HepG2 (cell line): ENCODE measurements around the gene ITPR1. TPM values are rescaled to one million over a fixed set of nuclear protein-coding genes. Genes with fewer than 3 reads are reported as not detected.

Source experiments
- ATF5 ChIP-seq: sonication (generic); formaldehyde crosslinking; IDR thresholded peaks from 2 replicates; pipeline ENCODE4 v1.4.0; 2020; ENCODE audit warnings: mild to moderate bottlenecking, low read depth, missing genetic modification reagents
- E2F5 ChIP-seq: sonication (generic); formaldehyde crosslinking; conservative IDR thresholded peaks from 2 replicates; pipeline ENCODE4 v1.4.0; 2020; ENCODE audit warnings: missing genetic modification reagents
- ELK4 ChIP-seq: sonication (generic); formaldehyde crosslinking; IDR thresholded peaks from 2 replicates; pipeline ENCODE4 v1.9.0; 2021; ENCODE audit warnings: missing genetic modification reagents, borderline replicate concordance
- GABPA ChIP-seq, 2 experiments: IDR thresholded peaks; 2 replicates each; pipeline ENCODE4 v1.6.1; 2011 to 2016; ENCODE audit warnings: low read depth in 2 of 2, low read length in 1 of 2, missing biosample characterization in 1 of 2, missing genetic modification characterization in 1 of 2
- HDAC6 ChIP-seq: fragments of 200-600 bp; sonication (generic); IDR thresholded peaks from 2 replicates; pipeline ENCODE4 v1.7.0; 2017; ENCODE audit warnings: mild to moderate bottlenecking, antibody characterized with exemption, low read length, low read depth
- HOXA5 ChIP-seq: sonication (generic); formaldehyde crosslinking; IDR thresholded peaks from 2 replicates; pipeline ENCODE4 v1.4.0; 2020; ENCODE audit warnings: missing genetic modification reagents
- PPARG ChIP-seq: conservative IDR thresholded peaks from 2 replicates; pipeline ENCODE4 v1.6.1; 2016; ENCODE audit warnings: missing biosample characterization, missing genetic modification reagents
- TBP ChIP-seq: sonication (generic); formaldehyde crosslinking; IDR thresholded peaks from 2 replicates; pipeline ENCODE4 v1.5.0; 2020; ENCODE audit warnings: missing genetic modification reagents
- ZC3H4 ChIP-seq: sonication (generic); formaldehyde crosslinking; IDR thresholded peaks from 2 replicates; pipeline ENCODE4 v1.4.0; 2020; ENCODE audit warnings: missing genetic modification reagents, borderline replicate concordance
- ZNF543 ChIP-seq: sonication (generic); formaldehyde crosslinking; IDR thresholded peaks from 2 replicates; pipeline ENCODE4 v1.4.0; 2020; ENCODE audit warnings: mild to moderate bottlenecking, missing genetic modification reagents
- ZNF552 ChIP-seq: sonication (generic); formaldehyde crosslinking; IDR thresholded peaks from 2 replicates; pipeline ENCODE4 v1.9.0; 2022; ENCODE audit warnings: missing genetic modification reagents, mild to moderate bottlenecking, borderline replicate concordance
- ZNF616 ChIP-seq: sonication (generic); formaldehyde crosslinking; IDR thresholded peaks from 2 replicates; pipeline ENCODE4 v1.5.0; 2020; ENCODE audit warnings: low read depth, mild to moderate bottlenecking, missing genetic modification reagents
- ZNF629 ChIP-seq: sonication (generic); formaldehyde crosslinking; conservative IDR thresholded peaks from 2 replicates; pipeline ENCODE4 v1.5.0; 2020; ENCODE audit warnings: missing genetic modification reagents
- ZNF747 ChIP-seq: sonication (generic); formaldehyde crosslinking; IDR thresholded peaks from 2 replicates; pipeline ENCODE4 v1.8.1; 2023; ENCODE audit warnings: missing genetic modification reagents, mild to moderate bottlenecking, borderline replicate concordance
- ZNF883 ChIP-seq: sonication (generic); formaldehyde crosslinking; IDR thresholded peaks from 2 replicates; pipeline ENCODE4 v1.5.1; 2020; ENCODE audit warnings: mild to moderate bottlenecking, missing genetic modification reagents; ENCODE audit errors: not compliant biosample characterization
- ZSCAN20 ChIP-seq: sonication (generic); formaldehyde crosslinking; IDR thresholded peaks from 2 replicates; pipeline ENCODE4 v1.4.0; 2020; ENCODE audit warnings: missing genetic modification reagents, mild to moderate bottlenecking, borderline replicate concordance
- polyA plus RNA-seq, 8 experiments: library from polyadenylated mRNA; depleted of rRNA in 3 of 8; stranded (reverse) in 7 of 8; unstranded in 1 of 8; fragments of >200 nt; fragmentation: Illumina TruSeq in 4 of 8; extraction: Trizol in 4 of 8; gene quantifications; 2 replicates each; pipeline versions ENCODE4 v1.2.1 to v1.2.3, GENCODE V29; 2011 to 2016; ENCODE audit warnings: low read depth in 4 of 8, missing spikeins in 1 of 8, mixed read lengths in 1 of 8; ENCODE audit not compliant: insufficient read depth in 1 of 8
- total RNA-seq, 5 experiments: library from RNA; depleted of rRNA; stranded (reverse); fragments of >200 nt; fragmentation: Illumina TruSeq; extraction: Trizol; gene quantifications; 2 replicates each; pipeline ENCODE4 v1.2.3, GENCODE V29; 2016; ENCODE audit warnings: low read depth in 1 of 5
- TF ChIP-seq, protein P1 (sequence below): sonication (generic); formaldehyde crosslinking; IDR thresholded peaks from 2 replicates; pipeline ENCODE4 v1.4.0; 2020; ENCODE audit warnings: missing genetic modification reagents, borderline replicate concordance
- TF ChIP-seq, protein P2 (sequence below): sonication (generic); formaldehyde crosslinking; IDR thresholded peaks from 2 replicates; pipeline ENCODE4 v1.4.0; 2020; ENCODE audit warnings: missing genetic modification reagents

The ITPR1 gene
- total and polyA plus RNA-seq, 2 of the 13 experiments (the other 11 are each of a cell fraction or from before 2014, with no cell fraction given), result 10.0 to 11.4 TPM

DNA sequence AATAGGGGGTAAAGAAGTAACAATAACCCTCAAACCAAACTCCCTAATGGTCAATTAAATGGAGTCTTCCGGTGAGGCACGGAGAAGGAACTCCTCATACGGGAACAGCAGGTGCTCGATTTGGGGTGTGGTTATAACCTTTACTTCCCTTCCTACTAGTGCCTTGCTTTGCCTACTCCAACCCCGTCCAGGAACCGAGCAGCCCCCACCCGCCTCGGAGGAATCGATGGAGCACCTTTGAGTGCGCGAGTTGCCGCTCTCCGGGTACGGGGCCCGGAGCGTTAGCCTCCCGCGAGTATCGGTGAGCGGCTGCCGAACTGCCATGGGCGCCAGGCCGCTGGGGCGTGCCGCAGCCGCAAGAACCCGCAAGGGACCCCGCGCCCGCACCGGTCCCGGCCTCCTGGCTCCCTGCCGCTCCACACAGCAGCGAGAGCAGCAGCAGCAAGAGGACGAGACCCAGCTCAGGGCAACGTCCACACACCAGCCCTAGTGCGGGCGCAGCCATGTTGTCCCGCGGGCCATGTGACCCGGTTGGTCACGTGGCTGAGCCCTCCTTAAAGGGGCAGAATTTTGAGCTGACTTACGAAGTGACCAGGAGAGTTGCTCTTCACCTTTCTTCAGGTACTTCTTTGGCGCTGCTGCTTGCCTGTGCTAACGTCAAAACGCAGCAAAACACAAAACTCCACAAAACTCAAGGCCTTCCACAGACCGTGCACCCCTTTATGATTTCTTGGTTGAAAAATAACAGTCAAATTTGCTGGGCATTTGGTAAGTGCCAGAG, 26.2 kb upstream of the ITPR1 start, which contains the start of gene SUMF1 (continued):
- TF ChIP-seq, protein P1, sequence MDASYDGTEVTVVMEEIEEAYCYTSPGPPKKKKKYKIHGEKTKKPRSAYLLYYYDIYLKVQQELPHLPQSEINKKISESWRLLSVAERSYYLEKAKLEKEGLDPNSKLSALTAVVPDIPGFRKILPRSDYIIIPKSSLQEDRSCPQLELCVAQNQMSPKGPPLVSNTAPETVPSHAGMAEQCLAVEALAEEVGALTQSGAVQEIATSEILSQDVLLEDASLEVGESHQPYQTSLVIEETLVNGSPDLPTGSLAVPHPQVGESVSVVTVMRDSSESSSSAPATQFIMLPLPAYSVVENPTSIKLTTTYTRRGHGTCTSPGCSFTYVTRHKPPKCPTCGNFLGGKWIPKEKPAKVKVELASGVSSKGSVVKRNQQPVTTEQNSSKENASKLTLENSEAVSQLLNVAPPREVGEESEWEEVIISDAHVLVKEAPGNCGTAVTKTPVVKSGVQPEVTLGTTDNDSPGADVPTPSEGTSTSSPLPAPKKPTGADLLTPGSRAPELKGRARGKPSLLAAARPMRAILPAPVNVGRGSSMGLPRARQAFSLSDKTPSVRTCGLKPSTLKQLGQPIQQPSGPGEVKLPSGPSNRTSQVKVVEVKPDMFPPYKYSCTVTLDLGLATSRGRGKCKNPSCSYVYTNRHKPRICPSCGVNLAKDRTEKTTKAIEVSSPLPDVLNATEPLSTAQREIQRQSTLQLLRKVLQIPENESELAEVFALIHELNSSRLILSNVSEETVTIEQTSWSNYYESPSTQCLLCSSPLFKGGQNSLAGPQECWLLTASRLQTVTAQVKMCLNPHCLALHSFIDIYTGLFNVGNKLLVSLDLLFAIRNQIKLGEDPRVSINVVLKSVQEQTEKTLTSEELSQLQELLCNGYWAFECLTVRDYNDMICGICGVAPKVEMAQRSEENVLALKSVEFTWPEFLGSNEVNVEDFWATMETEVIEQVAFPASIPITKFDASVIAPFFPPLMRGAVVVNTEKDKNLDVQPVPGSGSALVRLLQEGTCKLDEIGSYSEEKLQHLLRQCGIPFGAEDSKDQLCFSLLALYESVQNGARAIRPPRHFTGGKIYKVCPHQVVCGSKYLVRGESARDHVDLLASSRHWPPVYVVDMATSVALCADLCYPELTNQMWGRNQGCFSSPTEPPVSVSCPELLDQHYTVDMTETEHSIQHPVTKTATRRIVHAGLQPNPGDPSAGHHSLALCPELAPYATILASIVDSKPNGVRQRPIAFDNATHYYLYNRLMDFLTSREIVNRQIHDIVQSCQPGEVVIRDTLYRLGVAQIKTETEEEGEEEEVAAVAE (CRISPR knock-in tag), result peak; percentile 85
- TF ChIP-seq E2F5 (no peak), PPARG (CRISPR knock-in tag) (peak; percentile 54; the same call in 1 of the 2 replicates), ZNF747 (CRISPR knock-in tag) (peak; percentile 87; the same call in 1 of the 2 replicates), ZSCAN20 (CRISPR knock-in tag) (peak; percentile 88), ZC3H4 (CRISPR knock-in tag) (no peak), ATF5 (CRISPR knock-in tag) (peak; percentile 75; the same call in 1 of the 2 replicates), ZNF629 (peak; percentile 46), ZNF552 (peak; percentile 92), HOXA5 (CRISPR knock-in tag) (peak; percentile 75; the same call in 1 of the 2 replicates), ELK4 (CRISPR knock-in tag) (no peak), ZNF883 (CRISPR knock-in tag) (peak; percentile 85), ZNF616 (no peak), GABPA (IDR thresholded peaks at IDR 0.05; ENCODE audit: low read depth, low read length) (no peak), GABPA (CRISPR knock-in tag; IDR thresholded peaks at IDR 0.05; ENCODE audit: low read depth) (no peak), TBP (CRISPR knock-in tag) (no peak), ZNF543 (CRISPR knock-in tag) (peak; percentile 90), HDAC6 (no peak)
- TF ChIP-seq, protein P2, sequence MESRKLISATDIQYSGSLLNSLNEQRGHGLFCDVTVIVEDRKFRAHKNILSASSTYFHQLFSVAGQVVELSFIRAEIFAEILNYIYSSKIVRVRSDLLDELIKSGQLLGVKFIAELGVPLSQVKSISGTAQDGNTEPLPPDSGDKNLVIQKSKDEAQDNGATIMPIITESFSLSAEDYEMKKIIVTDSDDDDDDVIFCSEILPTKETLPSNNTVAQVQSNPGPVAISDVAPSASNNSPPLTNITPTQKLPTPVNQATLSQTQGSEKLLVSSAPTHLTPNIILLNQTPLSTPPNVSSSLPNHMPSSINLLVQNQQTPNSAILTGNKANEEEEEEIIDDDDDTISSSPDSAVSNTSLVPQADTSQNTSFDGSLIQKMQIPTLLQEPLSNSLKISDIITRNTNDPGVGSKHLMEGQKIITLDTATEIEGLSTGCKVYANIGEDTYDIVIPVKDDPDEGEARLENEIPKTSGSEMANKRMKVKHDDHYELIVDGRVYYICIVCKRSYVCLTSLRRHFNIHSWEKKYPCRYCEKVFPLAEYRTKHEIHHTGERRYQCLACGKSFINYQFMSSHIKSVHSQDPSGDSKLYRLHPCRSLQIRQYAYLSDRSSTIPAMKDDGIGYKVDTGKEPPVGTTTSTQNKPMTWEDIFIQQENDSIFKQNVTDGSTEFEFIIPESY (CRISPR knock-in tag), result peak; percentile 46
